Measurements from ENCODE around the gene TNRC6B.
"Not testable (repeated sequence)": the region's sequence is repeated elsewhere in the genome, so short reads cannot be mapped to it uniquely, and the experiment has no call there.

Gene TNRC6B

DNA sequence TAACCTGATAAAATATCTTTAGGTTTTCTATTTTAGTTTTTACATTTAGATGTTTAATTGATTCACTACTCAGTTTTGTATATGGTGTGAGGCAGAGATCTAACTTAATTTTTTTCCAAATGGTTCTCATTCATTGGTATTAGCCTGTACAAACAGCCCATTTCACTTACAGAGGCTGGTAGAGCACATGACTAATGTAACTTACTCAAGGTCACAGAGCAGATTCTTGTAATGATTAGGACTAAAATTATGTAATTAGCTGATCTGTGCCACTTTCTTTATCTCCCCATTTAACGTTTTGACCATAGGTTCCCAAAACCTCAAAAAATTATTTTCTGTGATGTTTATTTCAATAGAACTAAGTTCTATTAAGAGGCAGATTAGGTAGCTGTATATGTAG is 16.5 kb upstream of the TNRC6B start:
- Histone ChIP-seq H3K4me3 (ENCODE audit: low read depth, low read length) (no peak overlapping the region), H3K36me3 (ENCODE audit: control insufficient read depth in 2 of 2, insufficient read depth in 1 of 2, low read length in 2 of 2) (peaks cover 0 to 6% of the 10 kb centered on the region in 2 experiments; a peak in 2 of 3 replicates), H3K9me3 (ENCODE audit: control insufficient read depth, insufficient read depth, low read depth, low read length) (no peaks in the 10 kb centered on the region), H3K4me1 (ENCODE audit: control insufficient read depth, insufficient read depth, low read length) (peaks cover 12% of the 10 kb centered on the region), H3K27ac (ENCODE audit: extremely low read depth, low read depth, low read length) (no peak overlapping the region)
- ChIA-PET POLR2A (interaction anchor here (0.9 to 1.6 kb wide), 2 partner anchors 16 to 186 kb away, joined by 3 to 6 read pairs; partner anchors contain the start of gene TNRC6B), CTCF (interaction anchor here (0.6 to 1.0 kb wide), 3 partner anchors 10 to 125 kb away, joined by 3 to 7 read pairs (median 3); no protein-coding TSS in a partner anchor)
- no peak for TF ChIP-seq ZNF677 (tag by site-specific recombination; IDR thresholded peaks at IDR 0.05)
- TF ChIP-seq, protein P1, sequence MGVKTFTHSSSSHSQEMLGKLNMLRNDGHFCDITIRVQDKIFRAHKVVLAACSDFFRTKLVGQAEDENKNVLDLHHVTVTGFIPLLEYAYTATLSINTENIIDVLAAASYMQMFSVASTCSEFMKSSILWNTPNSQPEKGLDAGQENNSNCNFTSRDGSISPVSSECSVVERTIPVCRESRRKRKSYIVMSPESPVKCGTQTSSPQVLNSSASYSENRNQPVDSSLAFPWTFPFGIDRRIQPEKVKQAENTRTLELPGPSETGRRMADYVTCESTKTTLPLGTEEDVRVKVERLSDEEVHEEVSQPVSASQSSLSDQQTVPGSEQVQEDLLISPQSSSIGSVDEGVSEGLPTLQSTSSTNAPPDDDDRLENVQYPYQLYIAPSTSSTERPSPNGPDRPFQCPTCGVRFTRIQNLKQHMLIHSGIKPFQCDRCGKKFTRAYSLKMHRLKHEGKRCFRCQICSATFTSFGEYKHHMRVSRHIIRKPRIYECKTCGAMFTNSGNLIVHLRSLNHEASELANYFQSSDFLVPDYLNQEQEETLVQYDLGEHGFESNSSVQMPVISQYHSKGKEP (tag by site-specific recombination; IDR thresholded peaks at IDR 0.05), result no peak

DNA sequence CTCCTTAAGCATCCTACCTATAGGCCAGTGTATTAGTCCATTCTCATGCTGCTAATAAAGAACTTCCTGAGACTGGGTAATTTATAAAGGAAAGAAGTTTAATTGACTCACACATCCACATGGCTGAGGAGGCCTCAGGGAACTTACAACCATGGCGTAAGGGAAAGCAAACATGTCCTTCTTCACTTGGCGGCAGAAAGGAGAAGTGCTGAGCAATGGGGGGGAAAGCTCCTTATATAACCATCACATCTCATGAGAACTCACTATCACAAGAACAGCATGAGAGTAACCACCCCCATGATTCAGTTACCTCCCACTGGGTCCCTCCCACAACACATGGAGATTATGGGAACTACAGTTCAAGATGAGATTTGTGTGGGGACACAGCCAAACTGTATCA is 12.2 kb upstream of the TNRC6B start:
- POLR2A ChIA-PET, result interaction anchor here (0.5 kb wide), 1 partner anchor 23 kb away, joined by 3 read pairs; no protein-coding TSS in a partner anchor
- H3K4me1 ChIP-seq (ENCODE audit: control insufficient read depth, insufficient read depth, low read length), result not testable (repeated sequence)

DNA sequence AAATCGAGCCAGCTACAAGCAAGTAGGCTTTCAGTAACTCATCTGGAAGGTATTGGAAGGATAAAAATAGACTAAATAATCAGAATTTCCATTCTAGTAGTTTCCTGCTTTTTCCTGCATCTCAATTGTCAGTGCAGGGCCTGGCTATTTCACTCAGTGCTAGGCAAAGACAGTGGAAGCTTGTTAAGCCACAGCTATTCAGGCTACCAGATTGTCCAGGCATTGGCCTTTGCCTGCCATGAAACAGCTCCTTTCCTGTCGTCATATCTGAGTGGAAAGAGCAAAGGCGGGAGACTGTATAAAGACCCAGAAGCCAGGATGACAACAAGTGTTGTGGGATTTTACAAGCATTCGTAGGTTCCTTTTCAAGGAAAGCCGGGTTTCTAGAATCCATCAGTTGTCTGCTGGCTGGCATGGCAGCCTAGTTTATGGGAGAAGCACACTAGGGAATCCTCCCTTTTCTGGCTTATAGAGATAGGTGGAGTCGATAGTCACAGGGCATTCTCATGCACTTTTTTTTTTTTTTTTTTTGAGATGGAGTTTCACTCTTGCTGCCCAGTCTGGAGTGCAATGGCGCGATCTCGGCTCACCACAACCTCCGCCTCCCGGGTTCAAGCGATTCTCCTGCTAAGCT is 2.0 kb upstream of the TNRC6B start:
- no peaks in the 10 kb centered on the region; a peak in 1 of 3 replicates for H3K36me3 ChIP-seq (ENCODE audit: control insufficient read depth in 2 of 2, insufficient read depth in 1 of 2, low read length in 2 of 2)
- H3K27ac ChIP-seq (ENCODE audit: extremely low read depth, low read depth, low read length), result no peak overlapping the region
- TF ChIP-seq, protein P2, sequence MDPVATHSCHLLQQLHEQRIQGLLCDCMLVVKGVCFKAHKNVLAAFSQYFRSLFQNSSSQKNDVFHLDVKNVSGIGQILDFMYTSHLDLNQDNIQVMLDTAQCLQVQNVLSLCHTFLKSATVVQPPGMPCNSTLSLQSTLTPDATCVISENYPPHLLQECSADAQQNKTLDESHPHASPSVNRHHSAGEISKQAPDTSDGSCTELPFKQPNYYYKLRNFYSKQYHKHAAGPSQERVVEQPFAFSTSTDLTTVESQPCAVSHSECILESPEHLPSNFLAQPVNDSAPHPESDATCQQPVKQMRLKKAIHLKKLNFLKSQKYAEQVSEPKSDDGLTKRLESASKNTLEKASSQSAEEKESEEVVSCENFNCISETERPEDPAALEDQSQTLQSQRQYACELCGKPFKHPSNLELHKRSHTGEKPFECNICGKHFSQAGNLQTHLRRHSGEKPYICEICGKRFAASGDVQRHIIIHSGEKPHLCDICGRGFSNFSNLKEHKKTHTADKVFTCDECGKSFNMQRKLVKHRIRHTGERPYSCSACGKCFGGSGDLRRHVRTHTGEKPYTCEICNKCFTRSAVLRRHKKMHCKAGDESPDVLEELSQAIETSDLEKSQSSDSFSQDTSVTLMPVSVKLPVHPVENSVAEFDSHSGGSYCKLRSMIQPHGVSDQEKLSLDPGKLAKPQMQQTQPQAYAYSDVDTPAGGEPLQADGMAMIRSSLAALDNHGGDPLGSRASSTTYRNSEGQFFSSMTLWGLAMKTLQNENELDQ (tag by site-specific recombination; IDR thresholded peaks at IDR 0.05; ENCODE audit: low read depth), result no peak
- no peak for TF ChIP-seq HOXC10 (CRISPR knock-in tag; IDR thresholded peaks at IDR 0.05)
- 0 out of 2 replicates have a peak, but pooled peaks have one; percentile 37 for TF ChIP-seq WT1 (tag by site-specific recombination; IDR thresholded peaks at IDR 0.05)
- 0 out of 2 replicates have a peak, but pooled peaks have one; percentile 15 for TF ChIP-seq SCRT1 (tag by site-specific recombination; IDR thresholded peaks at IDR 0.05; ENCODE audit: borderline replicate concordance)
- no peaks in the 10 kb centered on the region for H3K9me3 ChIP-seq (ENCODE audit: control insufficient read depth, insufficient read depth, low read depth, low read length)
- H3K4me3 ChIP-seq (ENCODE audit: low read depth, low read length), result no peak overlapping the region
- ChIA-PET CTCF (interaction anchor here (0.7 kb wide), 1 partner anchor 19 kb away, joined by 5 read pairs; no protein-coding TSS in a partner anchor), POLR2A (interaction anchor here (0.7 to 2.3 kb wide), 3 partner anchors 13 to 216 kb away, joined by 3 to 20 read pairs (median 9); partner anchors contain the start of genes ADSL and TMA7B)
- peaks cover 17% of the 10 kb centered on the region for H3K4me1 ChIP-seq (ENCODE audit: control insufficient read depth, insufficient read depth, low read length)

More for the DNA sequence above, 12.2 kb upstream of the TNRC6B start:
- not testable (repeated sequence) for H3K4me3 ChIP-seq (ENCODE audit: low read depth, low read length); H3K27ac ChIP-seq (ENCODE audit: extremely low read depth, low read depth, low read length); H3K36me3 ChIP-seq (ENCODE audit: control insufficient read depth in 2 of 2, insufficient read depth in 1 of 2, low read length in 2 of 2); H3K9me3 ChIP-seq (ENCODE audit: control insufficient read depth, insufficient read depth, low read depth, low read length)
- TF ChIP-seq ZIC2 (tag by site-specific recombination; IDR thresholded peaks at IDR 0.05) (peak; percentile 25; the same call in 1 of the 2 replicates), EGR2 (tag by site-specific recombination; IDR thresholded peaks at IDR 0.05; ENCODE audit: low read depth) (0 out of 2 replicates have a peak, but pooled peaks have one; percentile 23), ZFHX2 (tag by site-specific recombination; conservative IDR thresholded peaks at IDR 0.05) (peak; percentile 42)
- CTCF ChIA-PET, result interaction anchor here (0.7 kb wide), 2 partner anchors 28 to 42 kb away, joined by 3 to 4 read pairs; no protein-coding TSS in a partner anchor

DNA sequence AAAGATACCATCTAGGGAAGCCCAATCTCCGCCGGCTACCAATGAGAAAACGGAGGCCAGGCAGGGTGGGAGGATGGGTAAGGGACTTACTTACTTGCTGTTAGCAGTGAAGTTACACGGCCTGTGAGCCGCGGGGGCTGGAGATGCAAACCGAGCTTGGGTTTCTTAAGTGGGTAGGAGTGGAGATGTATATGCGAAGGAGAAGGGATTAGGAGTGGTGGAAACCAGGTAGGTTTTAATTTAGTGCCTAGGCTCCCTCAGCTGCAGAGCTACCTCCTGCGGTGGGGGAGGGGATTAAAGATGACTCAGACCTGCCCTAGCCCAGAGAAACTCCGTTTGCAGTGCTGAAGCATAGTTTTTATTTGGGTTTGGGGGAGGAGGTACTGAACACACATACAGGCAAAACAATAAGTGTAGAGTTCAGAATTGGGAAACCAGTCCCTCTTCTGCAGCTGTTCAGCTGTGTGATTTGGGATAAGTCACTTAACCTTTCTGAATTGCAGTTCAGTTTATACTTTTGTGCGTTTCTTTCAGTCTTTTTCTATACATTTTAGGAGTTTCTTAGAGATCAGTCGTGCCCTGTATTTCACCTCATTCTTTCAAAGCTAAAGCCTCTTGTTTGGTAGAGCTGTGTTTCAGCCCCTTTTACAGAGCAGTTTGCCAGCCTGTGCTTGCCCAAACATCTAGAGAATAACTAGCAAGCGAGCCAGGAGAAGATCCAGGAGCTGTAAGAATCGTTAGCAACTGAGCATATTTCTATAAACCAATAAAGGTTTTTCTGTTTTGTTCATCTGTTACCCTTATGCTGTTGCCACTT is 596 bp upstream of the TNRC6B start:
- ChIA-PET POLR2A (interaction anchor here (0.5 to 5.4 kb wide), 22 partner anchors 8 to 804 kb away, joined by 3 to 72 read pairs (median 4); partner anchors contain the start of genes ADSL and ATF4), CTCF (interaction anchor here (0.6 to 1.8 kb wide), 7 partner anchors 12 to 191 kb away, joined by 3 to 9 read pairs (median 5); no protein-coding TSS in a partner anchor)
- Histone ChIP-seq H3K27ac (ENCODE audit: extremely low read depth, low read depth, low read length) (peak overlapping the region; percentile 73), H3K36me3 (ENCODE audit: control insufficient read depth in 2 of 2, insufficient read depth in 1 of 2, low read length in 2 of 2) (no peaks in the 10 kb centered on the region; a peak in 1 of 3 replicates), H3K9me3 (ENCODE audit: control insufficient read depth, insufficient read depth, low read depth, low read length) (no peaks in the 10 kb centered on the region), H3K4me1 (ENCODE audit: control insufficient read depth, insufficient read depth, low read length) (peaks cover 18% of the 10 kb centered on the region), H3K4me3 (ENCODE audit: low read depth, low read length) (peak overlapping the region; percentile 76)
- TF ChIP-seq ZNF132 (tag by site-specific recombination; IDR thresholded peaks at IDR 0.05; ENCODE audit: borderline replicate concordance) (no peak), ZNF473 (tag by site-specific recombination; IDR thresholded peaks at IDR 0.05) (no peak), ZNF658 (tag by site-specific recombination; IDR thresholded peaks at IDR 0.05) (no peak), KLF8 (tag by site-specific recombination; IDR thresholded peaks at IDR 0.05) (peak; percentile 65; the same call in 1 of the 2 replicates), FEZF1 (tag by site-specific recombination; IDR thresholded peaks at IDR 0.05) (0 out of 2 replicates have a peak, but pooled peaks have one; percentile 10)
- TF ChIP-seq, protein P3, sequence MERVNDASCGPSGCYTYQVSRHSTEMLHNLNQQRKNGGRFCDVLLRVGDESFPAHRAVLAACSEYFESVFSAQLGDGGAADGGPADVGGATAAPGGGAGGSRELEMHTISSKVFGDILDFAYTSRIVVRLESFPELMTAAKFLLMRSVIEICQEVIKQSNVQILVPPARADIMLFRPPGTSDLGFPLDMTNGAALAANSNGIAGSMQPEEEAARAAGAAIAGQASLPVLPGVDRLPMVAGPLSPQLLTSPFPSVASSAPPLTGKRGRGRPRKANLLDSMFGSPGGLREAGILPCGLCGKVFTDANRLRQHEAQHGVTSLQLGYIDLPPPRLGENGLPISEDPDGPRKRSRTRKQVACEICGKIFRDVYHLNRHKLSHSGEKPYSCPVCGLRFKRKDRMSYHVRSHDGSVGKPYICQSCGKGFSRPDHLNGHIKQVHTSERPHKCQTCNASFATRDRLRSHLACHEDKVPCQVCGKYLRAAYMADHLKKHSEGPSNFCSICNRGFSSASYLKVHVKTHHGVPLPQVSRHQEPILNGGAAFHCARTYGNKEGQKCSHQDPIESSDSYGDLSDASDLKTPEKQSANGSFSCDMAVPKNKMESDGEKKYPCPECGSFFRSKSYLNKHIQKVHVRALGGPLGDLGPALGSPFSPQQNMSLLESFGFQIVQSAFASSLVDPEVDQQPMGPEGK (tag by site-specific recombination; IDR thresholded peaks at IDR 0.05), result peak; percentile 57; the same call in 1 of the 2 replicates
- TF ChIP-seq, protein P4, sequence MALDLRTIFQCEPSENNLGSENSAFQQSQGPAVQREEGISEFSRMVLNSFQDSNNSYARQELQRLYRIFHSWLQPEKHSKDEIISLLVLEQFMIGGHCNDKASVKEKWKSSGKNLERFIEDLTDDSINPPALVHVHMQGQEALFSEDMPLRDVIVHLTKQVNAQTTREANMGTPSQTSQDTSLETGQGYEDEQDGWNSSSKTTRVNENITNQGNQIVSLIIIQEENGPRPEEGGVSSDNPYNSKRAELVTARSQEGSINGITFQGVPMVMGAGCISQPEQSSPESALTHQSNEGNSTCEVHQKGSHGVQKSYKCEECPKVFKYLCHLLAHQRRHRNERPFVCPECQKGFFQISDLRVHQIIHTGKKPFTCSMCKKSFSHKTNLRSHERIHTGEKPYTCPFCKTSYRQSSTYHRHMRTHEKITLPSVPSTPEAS (tag by site-specific recombination; IDR thresholded peaks at IDR 0.05), result 0 out of 2 replicates have a peak, but pooled peaks have one; percentile 18
